GM12892 (cell line): ENCODE data around the gene JARID2.

ENCODE experiments used
- DNase-seq: peaks from one replicate; pipeline ENCODE4 v3.0.0; 2011; ENCODE audit not compliant: insufficient read length
- FAIRE-seq: peaks from 2 replicates; lab custom pipeline; 2011; peaks lifted over from hg19 to GRCh38; lab: Jason Lieb, UNC
- POLR2A ChIP-seq: IDR thresholded peaks from 2 replicates; pipeline ENCODE4 v1.6.1; 2011; ENCODE audit warnings: low read depth, low read length, control low read depth
- POLR2AphosphoS5 ChIP-seq: IDR thresholded peaks from 2 replicates; pipeline ENCODE4 v1.6.1; 2011; ENCODE audit warnings: low read depth, low read length, control low read depth
- TAF1 ChIP-seq: IDR thresholded peaks from 2 replicates; pipeline ENCODE4 v1.6.1; 2011; ENCODE audit warnings: low read depth, mild to moderate bottlenecking, control low read depth, low read length, borderline replicate concordance

The JARID2 gene

DNA sequence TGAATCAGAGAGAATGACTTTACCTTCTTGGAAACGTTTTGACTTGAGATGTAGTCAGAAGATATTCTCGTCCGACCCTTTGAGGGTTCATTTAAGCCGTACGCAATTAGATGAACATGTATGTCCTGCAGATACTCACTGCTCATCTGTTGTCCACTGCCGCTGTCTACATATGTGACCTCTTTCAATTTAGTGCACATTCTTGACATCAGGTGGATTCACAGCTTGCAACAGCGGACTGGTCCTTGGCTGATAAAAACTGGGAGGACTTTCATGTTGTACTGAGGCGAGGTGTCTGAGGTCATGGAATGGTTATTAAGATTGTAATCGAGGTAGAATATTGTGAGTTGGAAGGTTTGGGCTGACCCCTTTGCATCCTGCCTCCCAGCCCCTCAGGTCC lies 194.2 kb downstream of the JARID2 start:
- DNase-seq (no peak), FAIRE-seq (no peak)
- TF ChIP-seq POLR2A (no peak), POLR2AphosphoS5 (no peak), TAF1 (no peak)

DNA sequence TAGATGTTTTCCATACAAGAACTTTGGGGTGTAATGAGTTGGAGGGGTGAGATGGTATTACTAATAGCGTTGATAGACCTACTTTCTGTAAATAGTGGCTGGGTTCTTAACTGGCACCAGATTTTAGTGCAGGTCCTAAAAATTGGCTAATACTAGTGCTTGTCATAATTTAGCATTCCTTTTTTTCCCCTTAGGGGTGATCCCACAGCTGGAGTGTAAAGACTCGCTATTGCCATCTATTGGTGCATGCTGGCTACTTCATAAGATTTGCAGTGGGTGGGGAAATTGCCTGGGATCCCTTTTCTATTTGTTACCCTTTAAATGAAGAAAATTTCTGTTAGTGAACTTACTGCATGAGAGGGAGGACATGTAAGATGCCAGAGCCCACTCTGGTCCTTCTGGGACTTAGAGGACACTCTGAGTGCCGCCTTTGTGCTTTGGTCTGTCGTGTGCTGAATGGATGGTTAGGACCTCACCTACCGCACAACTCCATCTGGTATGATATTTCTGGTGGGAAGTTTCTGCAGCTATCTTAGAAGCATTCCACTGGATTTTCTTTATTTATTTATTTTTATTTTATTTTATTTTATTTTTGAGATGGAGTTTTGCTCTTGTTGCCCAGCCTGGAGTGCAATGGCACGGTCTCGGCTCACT lies 195.5 kb downstream of the JARID2 start:
- DNase-seq (no peak), FAIRE-seq (peak; percentile 69)
- TF ChIP-seq TAF1 (no peak), POLR2A (no peak), POLR2AphosphoS5 (no peak)

DNA sequence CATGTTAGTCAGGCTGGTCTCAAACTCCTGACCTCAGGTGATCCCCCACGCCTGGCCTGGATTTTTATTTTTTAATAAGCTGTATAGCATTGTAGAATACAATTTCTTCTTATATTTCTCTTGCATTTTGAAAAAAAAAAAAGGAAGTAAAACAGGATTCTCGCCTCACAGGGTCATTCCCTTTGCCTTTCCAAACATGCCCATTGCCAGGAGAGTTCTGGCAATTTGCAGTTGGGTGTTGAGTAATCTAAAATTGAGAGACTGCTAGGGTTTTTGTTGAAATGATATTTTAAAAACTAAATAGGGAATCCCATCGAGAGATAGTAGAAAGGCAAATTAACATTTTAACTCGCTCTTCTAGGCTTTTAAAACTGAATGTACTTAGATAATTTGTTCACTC lies 196.1 kb downstream of the JARID2 start:
- TF ChIP-seq TAF1 = no peak
- FAIRE-seq = no peak
- DNase-seq = no peak

DNA sequence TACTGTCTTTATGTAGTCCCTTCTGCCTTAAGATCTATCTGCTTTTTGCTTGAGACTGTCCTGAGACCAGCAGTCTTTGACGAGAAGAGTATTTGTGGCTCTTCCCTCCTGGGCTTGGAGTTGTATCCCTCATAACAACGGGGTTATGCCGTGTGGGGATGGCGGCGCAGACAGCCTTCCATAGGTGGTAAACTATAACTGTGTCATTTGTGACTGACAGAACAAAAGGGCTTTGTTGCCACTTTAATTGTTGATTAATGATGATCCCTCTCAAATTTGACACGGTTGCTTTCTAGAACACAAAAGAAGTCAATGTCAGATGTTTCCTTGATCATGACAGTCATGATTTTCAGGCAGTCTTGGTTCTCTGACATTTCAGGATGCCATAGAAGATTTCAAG lies 196.6 kb downstream of the JARID2 start:
- no peak for DNase-seq
- no peak for TF ChIP-seq TAF1
- TF ChIP-seq POLR2A = no peak
- no peak for TF ChIP-seq POLR2AphosphoS5
- FAIRE-seq = no peak

DNA sequence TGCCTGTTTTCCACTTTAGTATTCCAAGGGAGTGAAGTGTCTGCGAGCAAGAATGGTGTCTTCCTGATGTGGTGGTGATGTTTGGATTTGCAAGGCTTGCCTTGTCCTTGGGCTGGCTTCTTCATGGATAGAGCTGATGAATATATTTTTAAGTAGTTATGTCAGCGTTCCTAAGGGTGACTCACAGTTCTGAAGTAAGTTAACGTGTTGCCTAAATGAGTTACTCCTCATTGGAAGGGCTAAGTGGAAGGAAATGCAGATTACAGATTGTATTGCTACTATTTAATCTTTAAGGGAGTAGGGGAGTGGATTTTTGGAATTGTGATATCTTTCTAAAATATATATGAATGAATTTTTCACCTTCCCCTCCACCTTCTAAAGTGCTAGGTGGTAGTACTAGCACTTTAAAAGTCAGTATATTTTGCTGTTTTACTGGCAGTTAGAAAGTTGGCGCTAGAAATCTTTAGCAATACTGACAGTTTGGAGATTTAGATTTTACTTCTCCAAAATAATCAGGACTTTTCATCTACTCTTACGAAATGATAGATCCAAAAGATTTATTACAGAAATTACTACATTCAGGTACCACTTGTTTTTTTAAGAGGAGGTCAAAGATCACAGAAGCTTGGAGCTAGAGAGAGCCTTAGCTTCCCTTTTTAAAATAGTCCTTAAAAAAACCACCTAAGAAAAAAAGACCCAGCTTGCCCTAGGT lies 197.4 kb downstream of the JARID2 start:
- no peak for FAIRE-seq
- no peak for DNase-seq
- TF ChIP-seq TAF1 (no peak), POLR2A (no peak), POLR2AphosphoS5 (no peak)

DNA sequence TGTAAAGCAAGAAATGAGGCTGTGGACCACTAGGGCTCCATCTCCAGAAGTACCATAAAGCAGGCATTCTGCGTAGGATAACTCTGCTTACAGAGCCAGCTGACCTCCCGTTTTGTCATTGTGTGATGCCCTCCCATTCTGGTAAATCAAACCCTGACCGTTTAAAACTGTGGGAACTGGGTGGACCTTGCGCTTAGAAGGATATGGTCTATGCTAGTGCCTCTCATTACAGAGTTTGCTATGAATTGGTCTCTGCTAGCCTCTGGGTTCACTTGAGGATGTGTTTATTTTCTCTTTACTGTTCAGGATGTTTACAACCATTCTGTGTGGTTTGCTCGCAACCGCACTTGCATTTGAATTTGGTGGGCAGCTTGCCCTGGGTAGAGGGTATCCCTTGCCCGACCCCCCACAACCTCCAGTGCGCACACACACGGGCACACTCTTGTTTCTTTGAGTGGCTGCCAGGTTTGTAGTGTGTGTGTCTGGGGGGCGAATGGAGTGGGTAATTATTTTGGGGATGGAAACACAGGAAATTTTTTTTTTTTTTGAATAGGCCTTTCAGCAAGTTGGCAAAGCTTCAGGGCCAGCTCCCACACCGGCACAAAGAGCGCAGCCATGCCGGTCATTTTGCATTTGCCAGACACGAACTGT lies 198.3 kb downstream of the JARID2 start:
- DNase-seq = no peak
- TF ChIP-seq POLR2AphosphoS5 = no peak
- no peak for TF ChIP-seq POLR2A
- TF ChIP-seq TAF1 = no peak
- no peak for FAIRE-seq

DNA sequence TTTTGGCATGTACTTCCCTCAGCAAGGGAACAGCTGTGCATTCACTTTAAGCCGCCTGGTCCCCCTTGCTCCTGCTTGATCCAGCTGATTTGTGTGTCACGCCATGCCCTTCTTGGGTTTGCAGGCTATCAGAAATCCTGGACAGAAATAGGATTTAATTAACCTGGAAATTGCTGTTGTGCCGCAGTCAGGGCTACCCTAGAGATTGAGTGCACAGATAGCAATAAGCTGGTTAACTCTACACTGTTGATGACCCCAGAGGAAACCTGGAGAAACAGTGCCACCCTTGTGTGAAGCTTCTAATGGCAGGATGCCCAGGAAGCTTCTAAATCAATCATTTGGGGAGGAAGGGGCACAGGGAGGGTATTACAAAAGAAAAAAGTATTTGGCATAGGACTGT lies 199.0 kb downstream of the JARID2 start:
- DNase-seq = no peak
- no peak for FAIRE-seq
- no peak for TF ChIP-seq POLR2A
- TF ChIP-seq TAF1 = no peak
- TF ChIP-seq POLR2AphosphoS5 = no peak

DNA sequence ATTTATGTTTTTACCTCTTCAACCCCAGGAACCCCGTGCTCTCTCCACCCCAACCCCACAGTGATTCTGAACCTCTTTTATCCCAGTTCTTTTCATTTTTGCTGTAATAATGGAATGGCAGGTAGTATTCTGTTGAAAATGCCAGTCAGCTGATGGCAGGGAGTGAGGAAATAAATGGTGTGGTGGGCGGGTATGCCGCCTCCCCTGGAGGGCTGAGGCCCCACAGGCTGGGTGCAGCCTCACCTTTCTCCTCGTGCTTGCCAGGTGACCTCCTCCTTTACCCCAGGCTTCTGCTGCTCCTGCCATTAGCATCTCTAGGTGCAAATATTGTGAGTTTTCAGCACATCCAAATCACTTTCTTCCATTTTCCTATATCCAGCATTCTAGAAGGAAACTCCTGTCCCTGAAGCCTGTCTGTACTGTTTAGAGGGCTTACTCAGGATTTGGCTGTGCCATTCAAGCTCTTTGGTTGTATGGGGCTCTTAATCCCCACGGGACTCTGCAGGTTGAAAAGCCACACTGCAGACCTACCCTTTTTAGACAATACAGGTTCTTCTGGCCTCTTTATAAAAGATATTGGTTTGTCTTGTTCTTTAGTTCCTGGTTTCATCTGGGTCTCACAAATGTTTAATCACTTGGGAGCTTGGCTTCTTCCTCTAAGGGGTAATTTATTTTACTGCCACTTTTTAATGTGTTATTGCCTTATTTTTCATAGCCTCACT lies 201.8 kb downstream of the JARID2 start:
- TF ChIP-seq POLR2AphosphoS5 (no peak), POLR2A (no peak), TAF1 (no peak)
- FAIRE-seq = no peak

DNA sequence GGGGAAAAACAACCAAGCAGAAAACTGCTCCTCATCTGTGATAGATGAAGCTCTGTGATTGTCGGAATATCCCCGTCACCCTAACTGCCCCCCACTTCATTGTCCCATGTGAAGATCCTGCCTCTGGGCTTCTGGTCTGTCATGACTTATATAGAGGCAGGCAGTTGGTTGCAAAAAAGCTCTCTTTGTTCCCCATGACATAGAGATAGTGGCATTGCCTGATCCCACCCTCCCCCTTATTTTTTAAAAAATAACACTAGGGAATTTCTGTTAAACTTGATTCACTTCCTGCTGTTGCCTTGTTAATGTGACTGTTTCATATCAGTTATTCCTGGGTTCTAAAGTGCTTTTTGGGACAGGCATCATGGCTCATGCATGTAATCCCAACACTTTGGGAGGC lies 203.1 kb downstream of the JARID2 start:
- DNase-seq (no peak), FAIRE-seq (no peak)
- no peak for TF ChIP-seq POLR2A
- TF ChIP-seq POLR2AphosphoS5 = no peak

More for the DNA sequence above, 201.8 kb downstream of the JARID2 start:
- no peak for DNase-seq

DNA sequence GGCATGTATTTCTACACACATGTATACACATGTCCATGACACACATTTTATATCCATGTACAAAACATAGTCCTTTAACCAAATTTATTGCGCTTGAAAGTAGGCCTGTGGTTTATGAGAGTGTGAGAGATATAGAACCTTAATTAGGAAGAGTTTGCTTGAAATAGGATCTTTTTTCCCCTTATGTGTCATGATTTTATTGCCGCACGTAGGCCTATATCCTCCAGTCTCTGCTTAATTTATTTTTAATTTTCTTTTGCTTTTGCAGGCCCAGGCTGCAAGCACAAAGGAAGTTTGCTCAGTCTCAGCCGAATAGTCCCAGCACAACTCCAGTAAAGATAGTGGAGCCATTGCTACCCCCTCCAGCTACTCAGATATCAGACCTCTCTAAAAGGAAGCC lies 205.9 kb downstream of the JARID2 start:
- FAIRE-seq (no peak), DNase-seq (no peak)
- TF ChIP-seq TAF1 (no peak), POLR2AphosphoS5 (no peak), POLR2A (no peak)

DNA sequence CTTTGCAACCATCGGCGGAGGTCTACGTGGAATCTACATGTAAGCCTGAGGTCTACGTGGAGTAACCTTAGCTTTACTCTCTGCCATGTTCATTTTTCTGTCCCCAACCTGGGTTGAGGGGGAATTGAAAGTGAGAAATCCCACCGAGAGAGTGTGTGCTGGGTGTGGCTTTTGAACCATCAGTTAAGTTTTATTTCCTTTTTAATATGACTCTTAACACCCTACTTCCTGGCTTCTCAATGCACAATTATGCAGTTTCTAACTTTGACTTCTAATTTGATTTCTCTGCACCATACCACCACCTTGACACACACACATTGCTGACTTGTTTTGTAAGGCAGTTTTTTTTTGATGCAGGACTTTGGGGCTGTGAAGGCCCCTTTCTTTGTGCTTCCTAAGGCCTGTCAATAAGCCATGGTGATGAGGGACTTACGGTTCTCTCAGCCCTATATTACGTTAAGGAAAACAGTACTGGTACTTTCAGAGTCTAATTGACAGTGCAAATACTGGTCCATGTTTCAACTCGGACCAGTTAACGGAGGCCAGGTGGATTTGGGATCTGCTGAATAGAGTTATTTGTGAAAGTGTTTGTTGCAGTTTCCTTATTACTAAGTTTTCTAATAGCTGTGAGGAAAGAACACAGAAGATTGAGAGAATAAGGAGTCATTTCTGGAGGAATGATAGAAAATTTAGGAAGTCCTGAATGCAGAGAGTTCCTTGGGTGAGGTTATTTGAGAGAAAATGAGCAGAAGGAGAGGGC lies 206.5 kb downstream of the JARID2 start:
- FAIRE-seq (no peak), DNase-seq (no peak)
- no peak for TF ChIP-seq TAF1
- TF ChIP-seq POLR2AphosphoS5 = no peak
- TF ChIP-seq POLR2A = no peak
